ENCODE measurements around the gene PRAC1.

GRCh38 chr17:48747445-48748363, 25.4 kb upstream of the PRAC1 start:
- no peak for TF ChIP-seq CTCF (IDR thresholded peaks at IDR 0.05 in 8 of 11, conservative IDR thresholded peaks at IDR 0.05 in 3 of 11)
- TF ChIP-seq POLR2A (IDR thresholded peaks at IDR 0.05) = no peak
- no peak for TF ChIP-seq POLR2AphosphoS5 (IDR thresholded peaks at IDR 0.05)

Data from spleen (tissue), 7 donors.